K562 (cell line): Measurements from ENCODE around the gene SLC25A4. TPM values are rescaled to one million over a fixed set of nuclear protein-coding genes. Genes with fewer than 3 reads are reported as not detected.

ENCODE experiments used
- ATAC-seq: fragments of 200-7000 bp; cut with Tn5 transposase; 3 replicates; pipeline ENCODE4 v1.9.1; 2020; ENCODE audit warnings: moderate library complexity
- BruUV-seq: library from RNA; stranded (reverse); fragments of 400-500 nt; replicated peaks from 2 replicates; lab custom pipeline; 2021; lab: Mats Ljungman, UMichigan
- CTCF ChIA-PET: fragments of 300-600 bp; formaldehyde crosslinking; extraction: SDS; loops from one replicate; lab custom pipeline; 2021; ENCODE audit warnings: low intra/inter-chr PET ratio; lab: Yijun Ruan, JAX
- POLR2A ChIA-PET: fragments of 300-600, 350-650 bp; sonication (Branson Sonifier 250); formaldehyde crosslinking; extraction: SDS; loops from one replicate; lab custom pipeline; 2021; ENCODE audit warnings: antibody characterized with exemption, inconsistent platforms; lab: Yijun Ruan, JAX
- DNase-seq, 4 experiments: peaks; one replicate each; pipeline versions ENCODE4 v3.0.0 to v3.0.0-alpha.2; 2011 to 2018; ENCODE audit warnings: low spot score in 3 of 4, mixed read lengths in 3 of 4; ENCODE audit errors: extremely low read depth in 1 of 4
- FAIRE-seq: peaks from 2 replicates; lab custom pipeline; 2011; peaks lifted over from hg19 to GRCh38; lab: Jason Lieb, UNC
- H2AFZ ChIP-seq: 2 replicates; pipeline ENCODE4 v1.6.0; 2011; ENCODE audit warnings: low read depth, low read length, control low read depth, inconsistent platforms
- H3K27ac ChIP-seq: fragments of 200-600 bp; 3 replicates; pipeline ENCODE4 v1.8.0; 2011; ENCODE audit warnings: low read depth, mild to moderate bottlenecking, control low read depth, inconsistent platforms, low read length, moderate library complexity, mixed read lengths; ENCODE audit errors: extremely low read depth
- H3K27me3 ChIP-seq, 2 experiments: fragments of 300-600 bp in 1 of 2; 2 replicates in 1 of 2; 3 replicates in 1 of 2; pipeline versions ENCODE4 v1.6.0 to v1.8.0; 2011; ENCODE audit warnings: inconsistent platforms in 2 of 2, low read length in 2 of 2, mild to moderate bottlenecking in 1 of 2, mixed read lengths in 1 of 2, moderate library complexity in 1 of 2; ENCODE audit not compliant: control insufficient read depth in 2 of 2, insufficient read depth in 2 of 2
- H3K36me3 ChIP-seq: fragments of 300-600 bp; 3 replicates; pipeline ENCODE4 v1.8.0; 2011; ENCODE audit warnings: mild to moderate bottlenecking, low read length, inconsistent platforms; ENCODE audit not compliant: control insufficient read depth, insufficient read depth
- H3K4me1 ChIP-seq, 2 experiments: fragments of 200-600 bp in 1 of 2; replicated peaks in 1 of 2; 2 replicates in 1 of 2; 3 replicates in 1 of 2; pipeline versions ENCODE4 v1.5.1 to v1.8.0; 2011; ENCODE audit warnings: inconsistent platforms in 2 of 2, low read length in 2 of 2, mild to moderate bottlenecking in 1 of 2, mixed read lengths in 1 of 2, moderate library complexity in 1 of 2; ENCODE audit not compliant: control insufficient read depth in 2 of 2, insufficient read depth in 2 of 2
- H3K4me2 ChIP-seq: 2 replicates; pipeline ENCODE4 v1.6.1; 2011; ENCODE audit warnings: low read length, control low read depth, inconsistent platforms, mixed read lengths; ENCODE audit not compliant: insufficient read depth
- H3K4me3 ChIP-seq: fragments of 200-600 bp; sonication (generic), shearing (Covaris generic); 2 replicates; pipeline ENCODE4 v1.5.1; 2016; ENCODE audit warnings: control low read depth, inconsistent platforms
- H3K79me2 ChIP-seq: fragments of 200-600 bp; 3 replicates; pipeline ENCODE4 v1.8.0; 2011; ENCODE audit warnings: low read length, inconsistent platforms; ENCODE audit not compliant: control insufficient read depth, insufficient read depth
- H3K9ac ChIP-seq, 2 experiments: 2 replicates each; pipeline versions ENCODE4 v1.6.0 to v1.6.1; 2011; ENCODE audit warnings: low read depth in 2 of 2, low read length in 2 of 2, control low read depth in 1 of 2, inconsistent platforms in 1 of 2, mild to moderate bottlenecking in 1 of 2, mixed read lengths in 1 of 2; ENCODE audit not compliant: insufficient read depth in 1 of 2
- H3K9me1 ChIP-seq: one replicate; pipeline ENCODE4 v1.6.0; 2011; ENCODE audit warnings: inconsistent platforms, mild to moderate bottlenecking, low read length, moderate library complexity; ENCODE audit not compliant: control insufficient read depth, insufficient read depth
- H3K9me3 ChIP-seq: replicated peaks from 2 replicates; pipeline ENCODE4 v1.5.1; 2011; ENCODE audit warnings: low read depth, low read length, inconsistent platforms; ENCODE audit not compliant: control insufficient read depth, insufficient read depth
- H4K20me1 ChIP-seq: replicated peaks from 2 replicates; pipeline ENCODE4 v1.6.1; 2011; ENCODE audit warnings: low read length, inconsistent platforms, mixed read lengths; ENCODE audit not compliant: control insufficient read depth, insufficient read depth
- JUN ChIP-seq, 2 experiments: sonication (generic) in 1 of 2; formaldehyde crosslinking in 1 of 2; IDR thresholded peaks; 2 replicates each; pipeline versions ENCODE4 v1.6.1 to v1.8.0; 2012 to 2022; ENCODE audit warnings: borderline replicate concordance in 2 of 2, mild to moderate bottlenecking in 2 of 2, improper control_type of control experiment in 1 of 2, low read depth in 1 of 2, low read length in 1 of 2, missing genetic modification reagents in 1 of 2
- PURB ChIP-seq: sonication (generic); formaldehyde crosslinking; IDR thresholded peaks from 2 replicates; pipeline ENCODE4 v1.9.0; 2021; ENCODE audit warnings: low read depth, mild to moderate bottlenecking, missing genetic modification reagents
- RFX7 ChIP-seq: fragments of 250-450 bp; sonication (Bioruptor Pico); IDR thresholded peaks from 2 replicates; pipeline ENCODE4 v1.5.1; 2021; ENCODE audit warnings: mild to moderate bottlenecking
- SRSF3 ChIP-seq: fragments of 200-400 bp; formaldehyde crosslinking; IDR thresholded peaks from 2 replicates; pipeline ENCODE4 v1.6.1; 2016; ENCODE audit warnings: mild to moderate bottlenecking, low read length, moderate library complexity; ENCODE audit not compliant: insufficient read depth
- ZNF699 ChIP-seq: fragments of 250-450 bp; sonication (Bioruptor Pico); IDR thresholded peaks from 2 replicates; pipeline ENCODE4 v1.8.0; 2021; ENCODE audit warnings: mild to moderate bottlenecking, moderate library complexity; ENCODE audit not compliant: insufficient replicate concordance
- ZNF764 ChIP-seq: fragments of 250-450 bp; sonication (Bioruptor Pico); IDR thresholded peaks from 2 replicates; pipeline ENCODE4 v1.4.0; 2020; ENCODE audit warnings: low read depth, mild to moderate bottlenecking, moderate library complexity
- WGBS: fragments of 100-300 bp; shearing (Covaris generic); methylation state at CpG from one replicate; pipeline ENCODE4 v1.1.6; 2016; ENCODE audit warnings: low coverage, mixed read lengths; ENCODE audit not compliant: insufficient coverage; ENCODE audit errors: missing lambda C conversion rate; 5-methylcytosine and 5-hydroxymethylcytosine counted together
- in situ Hi-C: fragments of 300-500 bp; cut with MboI; formaldehyde crosslinking; loops from 4 replicates; pipeline ENCODE4 v1.15.0; 2018; ENCODE audit warnings: inconsistent platforms, mixed read lengths
- intact Hi-C: fragments of 100-400 bp; cut with micrococcal nuclease; formaldehyde crosslinking; loops from 2 replicates; pipeline ENCODE4 v1.14.2; 2022
- polyA plus RNA-seq, 8 experiments: library from polyadenylated mRNA; depleted of rRNA in 4 of 8; stranded (reverse) in 5 of 8; unstranded in 3 of 8; fragments of >200 nt; fragmentation: Nextera tagmentation in 2 of 8; fragmentation: Illumina TruSeq in 1 of 8; extraction: Ambion mirVana in 2 of 8; extraction: Trizol in 1 of 8; gene quantifications; 2 replicates each; pipeline versions ENCODE4 v1.2.1 to v1.2.3, GENCODE V29; 2011 to 2014; ENCODE audit warnings: inconsistent platforms in 1 of 8, missing spikeins in 1 of 8
- total RNA-seq, 7 experiments: library from RNA; depleted of rRNA in 6 of 7; stranded (reverse); fragments of >200 nt in 6 of 7; fragmentation: Illumina TruSeq in 2 of 7; extraction: Trizol in 2 of 7; gene quantifications; 2 replicates each; pipeline versions ENCODE4 v1.2.1 to v1.2.3, GENCODE V29; 2011 to 2021; ENCODE audit warnings: low replicate concordance in 1 of 7
- TF ChIP-seq, protein P1 (sequence below): fragments of 450-650 bp; IDR thresholded peaks from 2 replicates; pipeline ENCODE4 v1.6.1; 2018; ENCODE audit warnings: mild to moderate bottlenecking, low read depth; ENCODE audit not compliant: partially characterized antibody

The SLC25A4 gene
- total and polyA plus RNA-seq, 9 of the 15 experiments (the other 6 are each of a cell fraction or from before 2014, with no cell fraction given), result 8.3 to 28.6 (median 19.5) TPM

GRCh38 chr4:185139736-185140135 lies 3.3 kb upstream of the SLC25A4 start (continued):
- TF ChIP-seq, protein P1, sequence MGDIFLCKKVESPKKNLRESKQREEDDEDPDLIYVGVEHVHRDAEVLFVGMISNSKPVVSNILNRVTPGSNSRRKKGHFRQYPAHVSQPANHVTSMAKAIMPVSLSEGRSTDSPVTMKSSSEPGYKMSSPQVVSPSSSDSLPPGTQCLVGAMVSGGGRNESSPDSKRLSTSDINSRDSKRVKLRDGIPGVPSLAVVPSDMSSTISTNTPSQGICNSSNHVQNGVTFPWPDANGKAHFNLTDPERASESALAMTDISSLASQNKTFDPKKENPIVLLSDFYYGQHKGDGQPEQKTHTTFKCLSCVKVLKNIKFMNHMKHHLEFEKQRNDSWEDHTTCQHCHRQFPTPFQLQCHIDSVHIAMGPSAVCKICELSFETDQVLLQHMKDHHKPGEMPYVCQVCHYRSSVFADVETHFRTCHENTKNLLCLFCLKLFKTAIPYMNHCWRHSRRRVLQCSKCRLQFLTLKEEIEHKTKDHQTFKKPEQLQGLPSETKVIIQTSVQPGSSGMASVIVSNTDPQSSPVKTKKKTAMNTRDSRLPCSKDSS, result no peak
- TF ChIP-seq ZNF764 (CRISPR knock-in tag), result no peak
- TF ChIP-seq ZNF699 (CRISPR knock-in tag), result no peak
- no peak for TF ChIP-seq PURB

- H3K9me3 ChIP-seq, result no peaks in the 10 kb centered on the region
- peak; percentile 54 for FAIRE-seq
- 61% methylated on average over 6 of the region's 6 CpGs for WGBS
- no peaks in the 10 kb centered on the region for H3K9me1 ChIP-seq
- POLR2A ChIA-PET, result no interaction called here
- TF ChIP-seq SRSF3, result no peak
- no peak for TF ChIP-seq RFX7
- TF ChIP-seq JUN (IDR thresholded peaks at IDR 0.05; ENCODE audit: borderline replicate concordance, low read depth, low read length), result no peak
- no peak for TF ChIP-seq JUN (CRISPR knock-in tag; IDR thresholded peaks at IDR 0.05; ENCODE audit: borderline replicate concordance)
- peak overlapping the region; percentile 60 for H2AFZ ChIP-seq
- peaks cover 22% of the 10 kb centered on the region; the same call in 2 of the 3 replicates for H3K36me3 ChIP-seq
- no peak for ATAC-seq
- no peak overlapping the region for H3K4me2 ChIP-seq
- peaks cover 3 to 19% of the 10 kb centered on the region in 2 experiments; a peak in 4 of 5 replicates for H3K4me1 ChIP-seq
- H3K27me3 ChIP-seq, result no peaks in the 10 kb centered on the region; a peak in 1 of 5 replicates
- H4K20me1 ChIP-seq, result no peaks in the 10 kb centered on the region
- H3K79me2 ChIP-seq, result peaks cover 12% of the 10 kb centered on the region; the same call in 2 of the 3 replicates
- BruUV-seq, result no TSS peak
- no peak overlapping the region for H3K4me3 ChIP-seq
- no peak overlapping the region for H3K27ac ChIP-seq
- H3K9ac ChIP-seq, result no peak overlapping the region
- in situ Hi-C loops, result no loop called here
- CTCF ChIA-PET, result no interaction called here
- intact Hi-C loops, result loop anchor here (5.0 kb wide), 1 partner anchor 166 kb away; no protein-coding TSS in a partner anchor
- DNase-seq, result no peak
Observed at GRCh38 chr4:185141777-185142176, 1.3 kb upstream of the SLC25A4 start.
